GM19395 (cell line): ENCODE data around the gene SAMD14.

ENCODE experiments used
- ATAC-seq: cut with Tn5 transposase; IDR thresholded peaks from one replicate; pipeline ENCODE4 v1.9.1; 2021; ENCODE audit warnings: mild to moderate bottlenecking, moderate library complexity; ENCODE audit not compliant: unreplicated experiment

Gene SAMD14

GRCh38 chr17:50148226-50149090 lies 18.5 kb upstream of the SAMD14 start:
- ATAC-seq, result peak; percentile 48

DNA sequence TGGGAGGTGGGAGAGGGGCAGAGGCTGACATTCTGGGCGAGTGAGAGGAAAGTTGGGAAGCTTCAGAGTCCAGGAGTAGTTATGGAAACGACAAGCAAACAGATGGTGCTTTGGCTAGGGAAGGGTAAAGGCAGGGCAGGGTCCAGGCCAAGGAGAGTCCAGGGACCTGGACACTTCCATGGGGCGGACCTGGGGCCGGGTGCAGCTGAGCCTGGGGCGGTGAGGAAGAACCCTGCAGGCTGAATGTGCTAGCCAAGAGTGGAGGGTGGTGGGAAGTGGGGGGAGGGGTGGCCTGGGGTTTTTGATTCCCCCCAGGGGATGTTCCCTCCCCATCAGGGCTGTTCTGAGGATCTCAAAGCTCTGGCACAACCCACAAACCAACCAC lies 17.9 kb upstream of the SAMD14 start:
- ATAC-seq, result no peak

GRCh38 chr17:50146927-50147665 lies 17.1 kb upstream of the SAMD14 start:
- no peak for ATAC-seq

- ATAC-seq, result no peak
These were observed 16.4 kb upstream of the SAMD14 start for GRCh38 chr17:50146230-50146926.

- no peak for ATAC-seq
These were observed 15.7 kb upstream of the SAMD14 start for GRCh38 chr17:50145532-50146229.

DNA sequence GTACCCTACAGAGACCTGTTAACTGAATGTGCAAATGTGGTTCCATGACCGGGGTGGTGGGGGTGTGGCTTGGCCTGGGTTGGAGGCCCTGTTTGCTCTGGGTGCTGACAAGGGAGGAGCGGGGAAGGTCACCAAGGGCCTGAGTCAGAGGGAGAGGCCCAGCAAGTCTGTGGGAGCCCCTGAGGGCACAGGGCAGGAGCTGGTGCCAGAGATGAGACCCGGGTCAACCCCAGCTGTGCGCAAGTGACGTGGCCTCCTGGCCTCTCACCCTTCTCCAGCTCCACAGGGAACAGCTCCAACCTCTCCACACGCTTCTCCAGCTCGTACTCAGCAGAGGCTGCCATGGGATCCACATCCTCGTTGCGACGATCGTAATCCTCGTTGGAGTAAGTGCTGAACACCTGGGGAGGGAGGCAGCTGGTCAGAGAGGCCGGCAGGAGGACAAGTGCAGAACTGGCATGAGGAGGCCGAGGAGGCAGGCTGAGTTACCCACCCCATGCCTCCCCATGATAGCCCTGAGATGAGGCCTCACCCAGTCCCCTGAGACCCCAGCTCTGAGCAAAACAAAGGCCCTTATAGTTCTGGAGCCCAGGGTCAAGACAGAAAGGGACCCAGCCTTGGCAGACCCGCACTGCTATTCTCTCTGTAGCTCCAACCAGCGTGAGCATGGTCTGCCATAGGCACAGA lies 15.0 kb upstream of the SAMD14 start:
- no peak for ATAC-seq

- no peak for ATAC-seq
These were observed 14.4 kb upstream of the SAMD14 start for GRCh38 chr17:50144355-50144754.

DNA sequence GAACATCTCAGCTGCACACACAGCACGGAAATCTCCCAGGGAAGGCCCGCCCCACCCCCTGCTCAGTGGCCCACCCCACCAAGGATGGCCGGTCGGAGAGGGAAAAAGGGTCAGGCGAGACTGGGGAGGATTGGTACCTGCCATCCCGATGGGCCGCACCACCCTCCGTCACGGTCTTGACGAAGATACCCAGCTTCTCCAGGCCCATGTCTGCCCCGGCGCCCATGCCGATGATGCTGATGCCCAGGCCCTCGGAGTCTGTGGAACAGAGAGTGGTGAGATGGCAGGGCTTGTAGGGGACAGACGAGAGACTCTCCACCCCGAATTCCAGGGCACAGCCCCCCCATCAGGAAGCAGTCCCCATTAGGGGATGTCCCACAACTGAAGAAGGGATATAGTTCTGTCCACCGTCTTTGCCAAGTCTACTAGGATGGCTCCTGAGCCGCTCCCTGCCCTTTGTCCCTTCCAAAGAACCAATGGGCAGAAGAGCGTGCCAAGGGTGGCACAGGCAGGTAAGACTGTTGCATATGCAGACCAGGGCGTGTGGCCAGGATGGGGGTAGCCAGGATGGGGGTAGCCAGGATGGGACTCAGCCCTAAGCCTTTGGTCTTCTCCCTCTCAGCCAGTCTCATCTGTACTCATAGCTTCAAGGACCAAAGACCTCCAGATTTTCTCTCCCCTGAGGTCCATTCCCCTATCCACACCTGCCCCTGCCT lies 13.7 kb upstream of the SAMD14 start:
- no peak for ATAC-seq

- ATAC-seq, result no peak
These were observed 11.8 kb upstream of the SAMD14 start for GRCh38 chr17:50141745-50142110.

GRCh38 chr17:50141026-50141744 lies 11.2 kb upstream of the SAMD14 start:
- ATAC-seq, result no peak

DNA sequence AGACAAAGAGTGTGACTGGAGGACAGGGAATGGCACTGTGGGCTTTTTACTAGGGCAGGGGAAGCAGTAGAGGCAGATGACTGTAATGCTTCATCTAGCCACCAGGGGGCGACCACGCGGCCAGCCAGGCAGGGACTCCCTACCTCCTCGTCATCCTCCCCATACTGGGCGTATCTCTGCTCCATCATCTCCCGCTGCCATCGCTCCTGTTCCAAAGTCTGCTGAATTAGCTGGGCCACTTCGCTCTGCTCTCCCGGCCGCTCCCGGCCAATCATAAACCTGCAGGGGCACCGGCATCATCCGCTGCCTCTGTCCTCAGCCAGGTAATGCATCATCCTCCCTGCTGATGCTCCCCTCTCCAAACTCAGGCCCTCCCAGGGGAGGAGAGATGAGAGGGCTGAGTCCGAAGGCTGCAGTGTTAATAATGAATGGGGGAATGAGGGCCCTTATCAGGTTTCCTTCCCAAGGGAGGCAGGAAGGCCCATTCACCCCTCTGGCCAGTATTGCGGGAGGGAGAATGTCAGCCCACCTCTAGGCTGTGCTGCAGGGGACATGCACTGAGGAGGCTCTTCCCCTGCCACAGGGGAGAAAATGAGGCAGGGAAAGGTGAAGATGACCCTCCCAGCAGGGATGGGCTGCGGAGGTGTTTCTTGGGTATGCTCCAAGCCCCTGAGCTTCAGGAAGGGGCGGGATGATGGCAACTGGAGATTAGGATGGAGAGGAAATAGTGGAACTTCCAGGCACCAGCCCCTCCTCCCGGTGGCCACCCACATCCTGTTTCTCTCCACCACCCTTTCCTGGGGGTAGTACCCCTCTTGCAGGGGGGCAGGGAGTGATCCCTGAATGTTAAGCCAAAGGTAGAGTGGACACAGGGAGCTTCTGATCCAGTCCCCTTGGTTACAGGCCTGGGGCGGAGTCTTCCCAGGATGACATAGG lies 10.3 kb upstream of the SAMD14 start:
- ATAC-seq, result peak; percentile 73

DNA sequence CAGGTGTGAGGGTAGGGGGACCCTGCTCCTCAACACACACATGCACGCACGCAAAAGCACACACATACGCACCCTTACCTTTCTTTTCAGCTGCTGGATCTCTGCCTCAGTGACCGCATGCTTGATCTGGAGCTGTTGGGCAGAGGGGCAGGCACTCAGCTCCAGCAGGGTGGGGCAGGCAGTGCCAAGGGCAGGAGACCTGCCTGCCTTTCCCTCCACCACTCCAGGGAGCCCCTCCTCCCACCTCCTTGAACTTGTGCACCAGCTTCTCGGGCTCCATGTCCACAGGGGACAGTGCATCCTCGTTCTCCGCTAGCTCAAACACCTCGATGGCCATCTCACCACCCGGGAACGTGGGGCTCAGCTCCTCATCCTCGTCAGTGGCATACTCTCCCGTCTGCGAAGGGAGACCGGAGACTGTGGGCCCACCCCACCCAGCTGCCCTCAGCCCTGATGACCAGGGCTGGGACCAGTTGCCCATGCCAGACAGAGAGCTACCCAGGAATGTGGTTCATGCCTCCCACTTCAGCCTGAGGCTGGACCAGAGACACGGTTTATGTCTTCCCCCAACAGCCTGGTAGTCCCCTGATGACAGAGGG lies 9.3 kb upstream of the SAMD14 start:
- no peak for ATAC-seq

- no peak for ATAC-seq
These were observed 7.1 kb upstream of the SAMD14 start for GRCh38 chr17:50137042-50137441.

GRCh38 chr17:50136096-50136687 lies 6.2 kb upstream of the SAMD14 start:
- no peak for ATAC-seq

- no peak for ATAC-seq
These were observed 5.5 kb upstream of the SAMD14 start for GRCh38 chr17:50135316-50136095.
